ENCODE data around the gene MUC4.

Gene MUC4

GRCh38 chr3:195704433-195704999, 107.2 kb downstream of the MUC4 start:
- no peak overlapping the region for H3K4me3 ChIP-seq (ENCODE audit: low read length)
- no peak for TF ChIP-seq CTCF (conservative IDR thresholded peaks at IDR 0.05; ENCODE audit: low read length)
- no peak for DNase-seq (ENCODE audit: low read depth)

GRCh38 chr3:195703776-195704175, 108.0 kb downstream of the MUC4 start:
- TF ChIP-seq CTCF (conservative IDR thresholded peaks at IDR 0.05; ENCODE audit: low read length): no peak
- no peak for DNase-seq (ENCODE audit: low read depth)
- H3K4me3 ChIP-seq (ENCODE audit: low read length): no peak overlapping the region

- H3K4me3 ChIP-seq (ENCODE audit: low read length): no peak overlapping the region
- no peak for DNase-seq (ENCODE audit: low read depth)
- TF ChIP-seq CTCF (conservative IDR thresholded peaks at IDR 0.05; ENCODE audit: low read length): no peak
These were observed 110.5 kb downstream of the MUC4 start for GRCh38 chr3:195701042-195701915.

- TF ChIP-seq CTCF (conservative IDR thresholded peaks at IDR 0.05; ENCODE audit: low read length): no peak
- H3K4me3 ChIP-seq (ENCODE audit: low read length): no peak overlapping the region
- DNase-seq (ENCODE audit: low read depth): no peak
These were observed 111.4 kb downstream of the MUC4 start for GRCh38 chr3:195700319-195700718.

- TF ChIP-seq CTCF (conservative IDR thresholded peaks at IDR 0.05; ENCODE audit: low read length): no peak
- H3K4me3 ChIP-seq (ENCODE audit: low read length): no peak overlapping the region
- DNase-seq (ENCODE audit: low read depth): no peak
These were observed 111.9 kb downstream of the MUC4 start for GRCh38 chr3:195699860-195700259.

GRCh38 chr3:195699388-195699771, 112.3 kb downstream of the MUC4 start:
- no peak for DNase-seq (ENCODE audit: low read depth)
- H3K4me3 ChIP-seq (ENCODE audit: low read length): no peak overlapping the region
- TF ChIP-seq CTCF (conservative IDR thresholded peaks at IDR 0.05; ENCODE audit: low read length): no peak

Measured in AG10803 (cell line).